SH-SY5Y (cell line): ENCODE measurements around the gene SAP30L.

Source experiments
- GATA2 ChIP-seq: IDR thresholded peaks from 2 replicates; pipeline ENCODE4 v1.6.1; 2011; ENCODE audit warnings: mild to moderate bottlenecking, low read depth, low read length
- GATA3 ChIP-seq: IDR thresholded peaks from 2 replicates; pipeline ENCODE4 v1.6.1; 2011; ENCODE audit warnings: low read depth, mild to moderate bottlenecking, low read length, moderate library complexity

- TF ChIP-seq GATA2 (no peak), GATA3 (no peak)
Measured at GRCh38 chr5:154442801-154443200, 3.0 kb upstream of the SAP30L start.
